ENCODE measurements around the gene DGKZ.

GRCh38 chr11:46382646-46383403 lies 35.6 kb downstream of the DGKZ start:
- TF ChIP-seq CTCF (IDR thresholded peaks at IDR 0.05) (peak in 2 of 3 experiments; percentile 1 to 18), POLR2AphosphoS5 (IDR thresholded peaks at IDR 0.05; ENCODE audit: insufficient read depth in 1 of 2, low read depth in 1 of 2) (no peak), POLR2A (IDR thresholded peaks at IDR 0.05) (no peak)

Measured in vagina (tissue), 2 donors.